Astrocyte (in vitro differentiated cells and primary cell): ENCODE results near the gene IL25. TPM values are rescaled to one million over a fixed set of nuclear protein-coding genes. Genes with fewer than 3 reads are reported as not detected.
"Not testable (repeated sequence)": the region's sequence is repeated elsewhere in the genome, so short reads cannot be mapped to it uniquely, and the experiment has no call there.

Source experiments
- DNase-seq: peaks from one replicate; pipeline ENCODE4 v3.0.0-alpha.2; 2010; ENCODE audit warnings: low read depth
- FAIRE-seq: peaks from 2 replicates; lab custom pipeline; 2011; peaks lifted over from hg19 to GRCh38; lab: Jason Lieb, UNC
- H2AFZ ChIP-seq: 2 replicates; pipeline ENCODE4 v1.6.0; 2012; ENCODE audit warnings: low read depth, low read length, inconsistent platforms
- H3K27ac ChIP-seq: 2 replicates; pipeline ENCODE4 v1.5.1; 2011; ENCODE audit warnings: low read depth, low read length, inconsistent platforms
- H3K27me3 ChIP-seq: 2 replicates; pipeline ENCODE4 v1.6.0; 2011; ENCODE audit warnings: low read length, inconsistent platforms; ENCODE audit not compliant: insufficient read depth
- H3K36me3 ChIP-seq: 2 replicates; pipeline ENCODE4 v1.5.1; 2011; ENCODE audit warnings: low read length, inconsistent platforms; ENCODE audit not compliant: insufficient read depth
- H3K4me1 ChIP-seq: 2 replicates; pipeline ENCODE4 v1.5.1; 2011; ENCODE audit warnings: low read length, inconsistent platforms; ENCODE audit not compliant: insufficient read depth
- H3K4me2 ChIP-seq: 2 replicates; pipeline ENCODE4 v1.6.0; 2012; ENCODE audit warnings: low read length, inconsistent platforms
- H3K4me3 ChIP-seq: 2 replicates; pipeline ENCODE4 v1.5.1; 2011; ENCODE audit warnings: low read depth, mild to moderate bottlenecking, low read length, inconsistent platforms; ENCODE audit not compliant: insufficient read depth
- H3K79me2 ChIP-seq: 2 replicates; pipeline ENCODE4 v1.6.0; 2012; ENCODE audit warnings: mild to moderate bottlenecking, low read length, inconsistent platforms; ENCODE audit not compliant: insufficient read depth
- H3K9ac ChIP-seq: 2 replicates; pipeline ENCODE4 v1.6.0; 2012; ENCODE audit warnings: mild to moderate bottlenecking, low read length, inconsistent platforms
- H3K9me3 ChIP-seq: 2 replicates; pipeline ENCODE4 v1.5.1; 2012; ENCODE audit warnings: low read depth, mild to moderate bottlenecking, low read length, inconsistent platforms; ENCODE audit not compliant: insufficient read depth
- H4K20me1 ChIP-seq: 2 replicates; pipeline ENCODE4 v1.6.0; 2012; ENCODE audit warnings: low read length, inconsistent platforms; ENCODE audit not compliant: insufficient read depth
- H3K27ac Mint-ChIP-seq: one replicate; pipeline ENCODE4 v1.8.0; 2021; ENCODE audit warnings: mild to moderate bottlenecking, mixed read lengths; ENCODE audit not compliant: unreplicated experiment
- H3K27me3 Mint-ChIP-seq: one replicate; pipeline ENCODE4 v1.8.0; 2021; ENCODE audit warnings: low read depth, mixed read lengths; ENCODE audit not compliant: unreplicated experiment
- H3K36me3 Mint-ChIP-seq: one replicate; pipeline ENCODE4 v1.8.0; 2021; ENCODE audit warnings: low read depth, mixed read lengths; ENCODE audit not compliant: unreplicated experiment
- H3K4me1 Mint-ChIP-seq: one replicate; pipeline ENCODE4 v1.8.0; 2021; ENCODE audit warnings: low read depth, mixed read lengths; ENCODE audit not compliant: unreplicated experiment
- H3K4me3 Mint-ChIP-seq: one replicate; pipeline ENCODE4 v1.8.0; 2021; ENCODE audit warnings: mild to moderate bottlenecking, moderate library complexity, mixed read lengths; ENCODE audit not compliant: unreplicated experiment
- H3K9me3 Mint-ChIP-seq: one replicate; pipeline ENCODE4 v1.8.0; 2021; ENCODE audit warnings: mild to moderate bottlenecking, mixed read lengths; ENCODE audit not compliant: unreplicated experiment
- EZH2 ChIP-seq: IDR thresholded peaks from 2 replicates; pipeline ENCODE4 v1.6.1; 2012; ENCODE audit warnings: mild to moderate bottlenecking, low read length, inconsistent platforms; ENCODE audit not compliant: insufficient read depth
- total RNA-seq: library from RNA; stranded (reverse); gene quantifications from 2 replicates; pipeline ENCODE4 v1.2.1, GENCODE V29; 2021
- TF ChIP-seq, protein P1 (sequence below): IDR thresholded peaks from 2 replicates; pipeline ENCODE4 v1.5.1; 2011; ENCODE audit warnings: low read depth, mild to moderate bottlenecking, inconsistent platforms, low read length, moderate library complexity; ENCODE audit not compliant: insufficient read depth

Gene IL25
- total RNA-seq, 1 donor from 2014 or later, result not detected

GRCh38 chr14:23389396-23389795, 16.8 kb downstream of the IL25 start:
- no peak overlapping the region for H3K27ac Mint-ChIP-seq
- no peak for TF ChIP-seq EZH2
- TF ChIP-seq, protein P1, sequence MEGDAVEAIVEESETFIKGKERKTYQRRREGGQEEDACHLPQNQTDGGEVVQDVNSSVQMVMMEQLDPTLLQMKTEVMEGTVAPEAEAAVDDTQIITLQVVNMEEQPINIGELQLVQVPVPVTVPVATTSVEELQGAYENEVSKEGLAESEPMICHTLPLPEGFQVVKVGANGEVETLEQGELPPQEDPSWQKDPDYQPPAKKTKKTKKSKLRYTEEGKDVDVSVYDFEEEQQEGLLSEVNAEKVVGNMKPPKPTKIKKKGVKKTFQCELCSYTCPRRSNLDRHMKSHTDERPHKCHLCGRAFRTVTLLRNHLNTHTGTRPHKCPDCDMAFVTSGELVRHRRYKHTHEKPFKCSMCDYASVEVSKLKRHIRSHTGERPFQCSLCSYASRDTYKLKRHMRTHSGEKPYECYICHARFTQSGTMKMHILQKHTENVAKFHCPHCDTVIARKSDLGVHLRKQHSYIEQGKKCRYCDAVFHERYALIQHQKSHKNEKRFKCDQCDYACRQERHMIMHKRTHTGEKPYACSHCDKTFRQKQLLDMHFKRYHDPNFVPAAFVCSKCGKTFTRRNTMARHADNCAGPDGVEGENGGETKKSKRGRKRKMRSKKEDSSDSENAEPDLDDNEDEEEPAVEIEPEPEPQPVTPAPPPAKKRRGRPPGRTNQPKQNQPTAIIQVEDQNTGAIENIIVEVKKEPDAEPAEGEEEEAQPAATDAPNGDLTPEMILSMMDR, result no peak

DNA sequence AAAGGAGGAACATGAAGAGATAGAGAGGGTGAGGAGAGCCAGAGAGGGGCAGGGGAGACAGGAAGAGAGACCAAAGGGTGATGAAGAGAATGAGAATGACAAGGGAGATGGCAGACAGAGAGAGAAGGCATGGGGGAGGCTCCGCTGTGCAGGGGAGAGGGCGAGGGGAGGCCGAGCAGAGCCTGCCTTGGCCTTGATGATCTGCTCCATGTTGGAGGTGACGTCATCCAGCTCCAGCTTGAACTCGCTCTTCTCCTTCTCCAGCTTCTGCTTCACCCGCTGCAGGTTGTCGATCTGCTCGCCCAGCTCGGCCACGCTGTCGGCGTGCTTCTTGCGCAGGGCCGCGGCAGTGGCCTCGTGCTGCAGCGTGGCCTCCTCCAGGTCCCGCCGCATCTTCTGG, 17.3 kb downstream of the IL25 start:
- H3K27ac ChIP-seq, H3K36me3 ChIP-seq, H3K9ac ChIP-seq, H3K79me2 ChIP-seq, H3K27me3 ChIP-seq, H2AFZ ChIP-seq, H3K4me3 ChIP-seq, H3K9me3 Mint-ChIP-seq, H3K4me3 Mint-ChIP-seq, FAIRE-seq, H3K4me1 Mint-ChIP-seq, H3K4me1 ChIP-seq, H4K20me1 ChIP-seq, H3K9me3 ChIP-seq, DNase-seq, H3K36me3 Mint-ChIP-seq, H3K27ac Mint-ChIP-seq, H3K4me2 ChIP-seq: not testable (repeated sequence)
- peaks cover 55% of the 10 kb centered on the region for H3K27me3 Mint-ChIP-seq

More at GRCh38 chr14:23389396-23389795, 16.8 kb downstream of the IL25 start:
- peaks cover 3% of the 10 kb centered on the region for H3K27me3 ChIP-seq
- H3K4me3 Mint-ChIP-seq, result no peak overlapping the region
- no peaks in the 10 kb centered on the region for H3K79me2 ChIP-seq
- H3K4me2 ChIP-seq, result no peak overlapping the region
- no peaks in the 10 kb centered on the region for H3K9me3 ChIP-seq
- no peaks in the 10 kb centered on the region for H3K36me3 Mint-ChIP-seq
- no peaks in the 10 kb centered on the region for H3K36me3 ChIP-seq
- peaks cover 57% of the 10 kb centered on the region for H3K27me3 Mint-ChIP-seq
- H3K4me1 Mint-ChIP-seq, result peaks cover 3% of the 10 kb centered on the region
- H3K9me3 Mint-ChIP-seq, result peaks cover 4% of the 10 kb centered on the region
- H4K20me1 ChIP-seq, result no peaks in the 10 kb centered on the region
- H2AFZ ChIP-seq, result no peak overlapping the region
- no peak overlapping the region for H3K9ac ChIP-seq
- no peaks in the 10 kb centered on the region for H3K4me1 ChIP-seq
- DNase-seq (no peak), FAIRE-seq (no peak)
- H3K4me3 ChIP-seq, result no peak overlapping the region
- no peak overlapping the region for H3K27ac ChIP-seq

- H4K20me1 ChIP-seq, result no peaks in the 10 kb centered on the region
- Mint-ChIP-seq H3K27me3 (peaks cover 64% of the 10 kb centered on the region), H3K4me3 (no peak overlapping the region), H3K4me1 (no peaks in the 10 kb centered on the region), H3K36me3 (no peaks in the 10 kb centered on the region), H3K9me3 (peaks cover 3% of the 10 kb centered on the region), H3K27ac (no peak overlapping the region)
- H3K9ac ChIP-seq, result no peak overlapping the region
- H3K27me3 ChIP-seq, result peaks cover 3% of the 10 kb centered on the region
- H3K36me3 ChIP-seq, result no peaks in the 10 kb centered on the region
- no peak for TF ChIP-seq EZH2
- TF ChIP-seq, protein P1, result no peak
- no peaks in the 10 kb centered on the region for H3K4me1 ChIP-seq
- H2AFZ ChIP-seq, result no peak overlapping the region
- no peak overlapping the region for H3K27ac ChIP-seq
- no peak overlapping the region for H3K4me3 ChIP-seq
- H3K79me2 ChIP-seq, result no peaks in the 10 kb centered on the region
- no peak overlapping the region for H3K4me2 ChIP-seq
- FAIRE-seq (no peak), DNase-seq (no peak)
- H3K9me3 ChIP-seq, result no peaks in the 10 kb centered on the region
Measured at GRCh38 chr14:23392613-23393012, 20.0 kb downstream of the IL25 start.
